Osteocyte (in vitro differentiated cells): Measurements from ENCODE around the gene BHLHE40. TPM values are rescaled to one million over a fixed set of nuclear protein-coding genes. Genes with fewer than 3 reads are reported as not detected.

ENCODE experiments used
- DNase-seq: peaks from one replicate; pipeline ENCODE4 v3.0.0; 2021; ENCODE audit warnings: mixed read lengths; ENCODE audit not compliant: unreplicated experiment; ENCODE audit errors: extremely low spot score
- H3K27ac Mint-ChIP-seq: one replicate; pipeline ENCODE4 v1.8.0; 2021; ENCODE audit warnings: mild to moderate bottlenecking, mixed read lengths; ENCODE audit not compliant: unreplicated experiment
- H3K27me3 Mint-ChIP-seq: one replicate; pipeline ENCODE4 v1.8.0; 2021; ENCODE audit warnings: mixed read lengths; ENCODE audit not compliant: unreplicated experiment
- H3K36me3 Mint-ChIP-seq: one replicate; pipeline ENCODE4 v1.8.0; 2021; ENCODE audit warnings: mixed read lengths; ENCODE audit not compliant: unreplicated experiment
- H3K4me1 Mint-ChIP-seq: one replicate; pipeline ENCODE4 v1.8.0; 2021; ENCODE audit warnings: mixed read lengths; ENCODE audit not compliant: unreplicated experiment
- H3K4me3 Mint-ChIP-seq: one replicate; pipeline ENCODE4 v1.8.0; 2021; ENCODE audit warnings: mild to moderate bottlenecking, moderate library complexity, mixed read lengths; ENCODE audit not compliant: unreplicated experiment
- H3K9me3 Mint-ChIP-seq: one replicate; pipeline ENCODE4 v1.8.0; 2021; ENCODE audit warnings: mixed read lengths; ENCODE audit not compliant: unreplicated experiment
- total RNA-seq: library from RNA; stranded (reverse); gene quantifications from 2 replicates; pipeline ENCODE4 v1.2.1, GENCODE V29; 2021
- TF ChIP-seq, protein P1 (sequence below): fragments of 200-600 bp; sonication (generic); IDR thresholded peaks from 2 replicates; pipeline ENCODE4 v1.5.0; 2021; ENCODE audit warnings: antibody characterized with exemption, mild to moderate bottlenecking, moderate library complexity

Gene BHLHE40
- total RNA-seq, 1 donor from 2014 or later: 34.1 TPM

- Mint-ChIP-seq H3K36me3 (no peaks in the 10 kb centered on the region), H3K27me3 (no peaks in the 10 kb centered on the region), H3K27ac (no peak overlapping the region), H3K9me3 (no peaks in the 10 kb centered on the region), H3K4me1 (no peaks in the 10 kb centered on the region), H3K4me3 (no peak overlapping the region)
- TF ChIP-seq, protein P1, sequence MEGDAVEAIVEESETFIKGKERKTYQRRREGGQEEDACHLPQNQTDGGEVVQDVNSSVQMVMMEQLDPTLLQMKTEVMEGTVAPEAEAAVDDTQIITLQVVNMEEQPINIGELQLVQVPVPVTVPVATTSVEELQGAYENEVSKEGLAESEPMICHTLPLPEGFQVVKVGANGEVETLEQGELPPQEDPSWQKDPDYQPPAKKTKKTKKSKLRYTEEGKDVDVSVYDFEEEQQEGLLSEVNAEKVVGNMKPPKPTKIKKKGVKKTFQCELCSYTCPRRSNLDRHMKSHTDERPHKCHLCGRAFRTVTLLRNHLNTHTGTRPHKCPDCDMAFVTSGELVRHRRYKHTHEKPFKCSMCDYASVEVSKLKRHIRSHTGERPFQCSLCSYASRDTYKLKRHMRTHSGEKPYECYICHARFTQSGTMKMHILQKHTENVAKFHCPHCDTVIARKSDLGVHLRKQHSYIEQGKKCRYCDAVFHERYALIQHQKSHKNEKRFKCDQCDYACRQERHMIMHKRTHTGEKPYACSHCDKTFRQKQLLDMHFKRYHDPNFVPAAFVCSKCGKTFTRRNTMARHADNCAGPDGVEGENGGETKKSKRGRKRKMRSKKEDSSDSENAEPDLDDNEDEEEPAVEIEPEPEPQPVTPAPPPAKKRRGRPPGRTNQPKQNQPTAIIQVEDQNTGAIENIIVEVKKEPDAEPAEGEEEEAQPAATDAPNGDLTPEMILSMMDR: no peak
- no peak for DNase-seq
Observed at GRCh38 chr3:5001135-5001534, 21.9 kb downstream of the BHLHE40 start.

- no peak overlapping the region for H3K4me3 Mint-ChIP-seq
- H3K27ac Mint-ChIP-seq: no peak overlapping the region
- H3K36me3 Mint-ChIP-seq: no peaks in the 10 kb centered on the region
Observed at GRCh38 chr3:5001805-5002173, 22.6 kb downstream of the BHLHE40 start.

DNA sequence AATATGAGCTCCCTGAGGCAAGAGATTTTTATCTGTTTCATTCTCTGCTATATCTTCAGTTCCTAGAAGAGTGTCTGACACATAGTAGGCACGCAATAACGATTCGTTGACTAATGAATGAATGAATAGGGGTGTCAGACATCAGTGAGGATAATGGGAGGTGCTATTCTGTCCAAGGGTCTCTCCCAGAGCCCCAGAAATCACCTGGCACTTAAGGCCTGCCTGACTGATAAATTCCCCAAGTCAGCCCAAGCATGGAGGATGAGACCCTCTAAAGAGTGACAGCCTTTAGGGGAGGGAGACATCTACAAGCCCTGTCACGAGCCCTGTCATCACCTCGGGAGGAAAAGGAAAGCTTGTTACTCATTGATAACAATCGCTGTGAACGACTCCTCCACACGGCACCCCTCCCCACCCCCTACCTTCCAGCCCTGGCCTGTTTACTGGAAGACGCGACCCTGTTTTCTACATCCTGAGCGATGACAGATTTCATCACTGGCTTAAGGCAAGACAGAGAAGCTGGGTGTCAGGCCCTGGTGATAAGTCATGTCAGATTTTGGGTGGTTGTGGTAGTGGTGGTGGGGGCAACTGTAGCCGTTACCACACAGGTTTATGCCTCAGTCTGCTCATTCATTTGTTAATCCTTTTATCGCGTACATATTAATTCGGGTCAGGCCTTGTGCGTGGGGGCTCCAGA is 23.1 kb downstream of the BHLHE40 start:
- H3K4me3 Mint-ChIP-seq: no peak overlapping the region
- no peak for DNase-seq
- H3K4me1 Mint-ChIP-seq: peaks cover 5% of the 10 kb centered on the region

More at GRCh38 chr3:5001805-5002173, 22.6 kb downstream of the BHLHE40 start:
- no peaks in the 10 kb centered on the region for H3K9me3 Mint-ChIP-seq
- H3K27me3 Mint-ChIP-seq: no peaks in the 10 kb centered on the region
- TF ChIP-seq, protein P1: no peak
- H3K4me1 Mint-ChIP-seq: peaks cover 3% of the 10 kb centered on the region
- no peak for DNase-seq

DNA sequence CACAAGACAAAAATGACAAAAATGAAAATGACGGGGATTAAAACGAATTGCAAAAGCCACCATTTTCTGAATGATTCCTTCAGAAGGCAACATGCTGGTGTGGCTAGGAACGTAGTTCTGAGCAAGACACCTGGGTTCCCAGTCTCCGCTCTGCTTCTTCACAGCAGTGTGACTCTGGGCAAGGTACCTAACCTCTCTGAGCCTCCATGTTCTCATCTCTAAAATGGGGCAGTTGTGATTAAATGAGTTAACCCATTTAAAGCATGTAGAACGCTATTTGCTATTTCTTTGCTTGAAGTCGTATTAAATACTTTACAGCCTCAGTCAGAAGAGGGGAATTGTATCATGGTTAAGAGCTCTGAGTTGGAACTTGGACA is 23.6 kb downstream of the BHLHE40 start:
- Mint-ChIP-seq H3K27ac (no peak overlapping the region), H3K4me3 (no peak overlapping the region), H3K9me3 (no peaks in the 10 kb centered on the region), H3K27me3 (no peaks in the 10 kb centered on the region), H3K36me3 (no peaks in the 10 kb centered on the region), H3K4me1 (peaks cover 5% of the 10 kb centered on the region)
- DNase-seq: no peak
- TF ChIP-seq, protein P1: no peak

More for the DNA sequence above, 23.1 kb downstream of the BHLHE40 start:
- TF ChIP-seq, protein P1: no peak
- no peaks in the 10 kb centered on the region for H3K9me3 Mint-ChIP-seq
- no peak overlapping the region for H3K27ac Mint-ChIP-seq
- H3K36me3 Mint-ChIP-seq: no peaks in the 10 kb centered on the region
- H3K27me3 Mint-ChIP-seq: no peaks in the 10 kb centered on the region

DNA sequence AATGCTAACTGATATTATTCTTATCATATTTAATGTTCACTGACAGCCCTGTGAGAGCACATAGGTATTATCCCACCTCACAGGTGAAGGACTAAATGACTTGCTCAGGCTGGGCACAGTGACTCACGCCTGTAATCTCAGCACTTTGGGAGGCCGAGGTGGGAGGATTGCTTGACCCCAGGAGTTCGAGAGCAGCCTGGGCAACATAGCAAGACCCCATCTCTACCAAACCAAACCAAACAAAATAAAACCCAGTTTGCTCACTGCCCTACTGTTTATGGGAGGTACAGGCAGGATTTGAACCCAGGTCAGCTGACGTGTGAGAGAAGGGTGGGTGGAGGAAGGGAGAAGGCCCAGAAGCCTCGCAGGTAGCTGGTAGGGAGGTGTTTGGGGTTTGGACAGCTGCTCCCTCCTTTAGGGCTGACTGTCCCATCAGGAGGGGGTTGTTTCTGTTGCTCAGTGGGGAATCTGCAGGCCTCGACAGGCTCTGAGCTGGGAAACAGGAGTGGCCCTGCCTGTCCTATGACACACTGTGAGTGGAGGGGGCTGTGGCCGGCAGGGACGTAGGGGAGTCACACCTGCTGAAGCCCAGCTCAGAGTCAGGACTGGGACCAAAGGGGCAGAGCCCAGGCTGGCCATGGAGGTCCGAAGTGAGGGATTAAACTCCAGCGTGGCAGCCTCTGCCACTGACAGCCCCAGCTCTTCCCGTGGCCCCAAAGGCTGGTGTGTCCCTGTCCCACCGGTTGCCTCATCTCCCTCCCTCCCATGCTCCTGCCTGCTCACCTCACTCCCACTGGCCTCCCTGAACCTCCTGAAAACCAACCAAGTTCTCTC is 25.3 kb downstream of the BHLHE40 start:
- no peak for DNase-seq
- Mint-ChIP-seq H3K9me3 (no peaks in the 10 kb centered on the region), H3K4me1 (peaks cover 5% of the 10 kb centered on the region), H3K4me3 (no peak overlapping the region), H3K36me3 (no peaks in the 10 kb centered on the region), H3K27ac (no peak overlapping the region), H3K27me3 (no peaks in the 10 kb centered on the region)
- TF ChIP-seq, protein P1: no peak
